ENCODE results near the gene DCDC2.
A peak's percentile ranks its signal among the peaks of the same experiment; 100 is the strongest.
"Not testable (repeated sequence)": the region's sequence is repeated elsewhere in the genome, so short reads cannot be mapped to it uniquely, and the experiment has no call there.

DCDC2 gene

GRCh38 chr6:24226541-24226940, 131.3 kb downstream of the DCDC2 start:
- DNase-seq (ENCODE audit: low read depth, low spot score): no peak

- no peak for DNase-seq (ENCODE audit: low read depth, low spot score)
These were observed 132.0 kb downstream of the DCDC2 start for GRCh38 chr6:24225838-24226237.

- no peak for DNase-seq (ENCODE audit: low read depth, low spot score)
These were observed 134.5 kb downstream of the DCDC2 start for GRCh38 chr6:24223115-24223919.

- DNase-seq (ENCODE audit: low read depth, low spot score): no peak
These were observed 138.2 kb downstream of the DCDC2 start for GRCh38 chr6:24219670-24220069.

GRCh38 chr6:24214984-24215383, 142.9 kb downstream of the DCDC2 start:
- no peak for DNase-seq (ENCODE audit: low read depth, low spot score)

- no peak for DNase-seq (ENCODE audit: low read depth, low spot score)
These were observed 150.4 kb downstream of the DCDC2 start for GRCh38 chr6:24207413-24207812.

- DNase-seq (ENCODE audit: low read depth, low spot score): peak; percentile 23
These were observed 152.8 kb downstream of the DCDC2 start for GRCh38 chr6:24205020-24205492.

- not testable (repeated sequence) for DNase-seq (ENCODE audit: low read depth, low spot score)
These were observed 153.7 kb downstream of the DCDC2 start for GRCh38 chr6:24204113-24204512.

GRCh38 chr6:24197892-24198291, 160.0 kb downstream of the DCDC2 start:
- DNase-seq (ENCODE audit: low read depth, low spot score): no peak

- DNase-seq (ENCODE audit: low read depth, low spot score): no peak
These were observed 161.8 kb downstream of the DCDC2 start for GRCh38 chr6:24195836-24196597.

GRCh38 chr6:24194978-24195700, 162.7 kb downstream of the DCDC2 start:
- no peak for DNase-seq (ENCODE audit: low read depth, low spot score)

- DNase-seq (ENCODE audit: low read depth, low spot score): no peak
These were observed 164.5 kb downstream of the DCDC2 start for GRCh38 chr6:24193364-24193763.

GRCh38 chr6:24191346-24191745, 166.5 kb downstream of the DCDC2 start:
- DNase-seq (ENCODE audit: low read depth, low spot score): no peak

- DNase-seq (ENCODE audit: low read depth, low spot score): no peak
These were observed 169.2 kb downstream of the DCDC2 start for GRCh38 chr6:24188578-24189080.

GRCh38 chr6:24187965-24188577, 169.8 kb downstream of the DCDC2 start:
- DNase-seq (ENCODE audit: low read depth, low spot score): no peak

GRCh38 chr6:24186349-24186748, 171.5 kb downstream of the DCDC2 start:
- no peak for DNase-seq (ENCODE audit: low read depth, low spot score)

GRCh38 chr6:24183584-24183983, 174.3 kb downstream of the DCDC2 start:
- DNase-seq (ENCODE audit: low read depth, low spot score): no peak

- no peak for DNase-seq (ENCODE audit: low read depth, low spot score)
These were observed 200.0 kb downstream of the DCDC2 start for GRCh38 chr6:24157886-24158285.

- DNase-seq (ENCODE audit: low read depth, low spot score): no peak
These were observed 203.7 kb downstream of the DCDC2 start for GRCh38 chr6:24154121-24154520.

- DNase-seq (ENCODE audit: low read depth, low spot score): no peak
These were observed 205.8 kb downstream of the DCDC2 start for GRCh38 chr6:24152014-24152413.

GRCh38 chr6:24149836-24150235, 208.0 kb downstream of the DCDC2 start:
- no peak for DNase-seq (ENCODE audit: low read depth, low spot score)
